AG20443 (cell line): ENCODE results near the gene ZNF487.
"Not testable (repeated sequence)": the region's sequence is repeated elsewhere in the genome, so short reads cannot be mapped to it uniquely, and the experiment has no call there.

ENCODE experiments used
- DNase-seq: peaks from one replicate; pipeline ENCODE4 v3.0.0; 2012; ENCODE audit warnings: low spot score, mixed read lengths

ZNF487 gene

GRCh38 chr10:43440463-43441134 lies 3.7 kb downstream of the ZNF487 start:
- DNase-seq = no peak

GRCh38 chr10:43444323-43444722 lies 7.4 kb downstream of the ZNF487 start:
- DNase-seq = no peak

- DNase-seq = no peak
Observed at GRCh38 chr10:43444897-43445466, 8.1 kb downstream of the ZNF487 start.

GRCh38 chr10:43446219-43447017 lies 9.5 kb downstream of the ZNF487 start:
- DNase-seq = not testable (repeated sequence)

- DNase-seq = no peak
Observed at GRCh38 chr10:43448742-43449141, 11.8 kb downstream of the ZNF487 start.

GRCh38 chr10:43452356-43452914 lies 15.5 kb downstream of the ZNF487 start:
- DNase-seq = no peak

- no peak for DNase-seq
Observed at GRCh38 chr10:43453266-43453831, 16.4 kb downstream of the ZNF487 start.

GRCh38 chr10:43454025-43454424 lies 17.1 kb downstream of the ZNF487 start:
- DNase-seq = not testable (repeated sequence)

- not testable (repeated sequence) for DNase-seq
Observed at GRCh38 chr10:43456561-43456960, 19.6 kb downstream of the ZNF487 start.

- DNase-seq = no peak
Observed at GRCh38 chr10:43458227-43458626, 21.3 kb downstream of the ZNF487 start.

- peak; percentile 61 for DNase-seq
Observed at GRCh38 chr10:43461950-43462349, 25.0 kb downstream of the ZNF487 start.

GRCh38 chr10:43465086-43465735 lies 28.3 kb downstream of the ZNF487 start:
- not testable (repeated sequence) for DNase-seq

- DNase-seq = not testable (repeated sequence)
Observed at GRCh38 chr10:43465736-43466120, 28.8 kb downstream of the ZNF487 start.

- no peak for DNase-seq
Observed at GRCh38 chr10:43471146-43471545, 34.2 kb downstream of the ZNF487 start.

GRCh38 chr10:43471935-43472720 lies 35.2 kb downstream of the ZNF487 start:
- no peak for DNase-seq

GRCh38 chr10:43479275-43479674 lies 42.4 kb downstream of the ZNF487 start:
- peak; percentile 15 for DNase-seq

GRCh38 chr10:43482319-43483078 lies 45.6 kb downstream of the ZNF487 start:
- no peak for DNase-seq

- DNase-seq = no peak
Observed at GRCh38 chr10:43491855-43492254, 54.9 kb downstream of the ZNF487 start.

- no peak for DNase-seq
Observed at GRCh38 chr10:43502931-43503330, 66.0 kb downstream of the ZNF487 start.
